Esophagus squamous epithelium (tissue), 4 donors: ENCODE data around the gene PRIMPOL.
"Not testable (repeated sequence)": the region's sequence is repeated elsewhere in the genome, so short reads cannot be mapped to it uniquely, and the experiment has no call there.

Source experiments
- CTCF ChIP-seq, 6 experiments: fragments of 450-650 bp in 4 of 6; fragments of 200-600 bp in 2 of 6; sonication (generic) in 2 of 6; IDR thresholded peaks; one replicate each; pipeline ENCODE4 v1.5.1; 2016 to 2019; ENCODE audit warnings: antibody characterized with exemption in 6 of 6, mild to moderate bottlenecking in 4 of 6, moderate library complexity in 4 of 6
- POLR2A ChIP-seq, 4 donors: fragments of 450-650 bp; IDR thresholded peaks; one replicate each; pipeline ENCODE4 v1.6.1; 2017; ENCODE audit warnings: antibody characterized with exemption in 4 of 4, mild to moderate bottlenecking in 4 of 4, moderate library complexity in 3 of 4

- TF ChIP-seq CTCF, POLR2A (IDR thresholded peaks at IDR 0.05): not testable (repeated sequence)
Observed at GRCh38 chr4:184739575-184739974, 90.0 kb downstream of the PRIMPOL start.
